ENCODE results near the gene C19orf18.

- no peak for TF ChIP-seq CTCF (IDR thresholded peaks at IDR 0.05; ENCODE audit: low read length)
- no peak for TF ChIP-seq EZH2phosphoT487 (IDR thresholded peaks at IDR 0.05; ENCODE audit: low read length)
- no peak for TF ChIP-seq EZH2 (optimal IDR thresholded peaks at IDR 0.05; ENCODE audit: low read depth, low read length)
These were observed 28.0 kb downstream of the C19orf18 start for GRCh38 chr19:57946316-57946715.
